Activated naive CD8-positive, alpha-beta T cell treated with anti-CD3 and anti-CD28 coated beads, Interleukin-2, amount 50 U/mL, for 24 hours (primary cell): ENCODE measurements around the gene PDLIM1.

Experiments used
- ATAC-seq: fragments of 150-1000 bp; cut with Tn5 transposase; one replicate; pipeline ENCODE4 v1.10.0; 2021
- DNase-seq: peaks from one replicate; pipeline ENCODE4 v3.0.0; 2021
- H3K27ac Mint-ChIP-seq: one replicate; pipeline ENCODE4 v1.8.0; 2021; ENCODE audit warnings: mild to moderate bottlenecking, mixed read lengths
- H3K27me3 Mint-ChIP-seq: one replicate; pipeline ENCODE4 v1.8.0; 2021; ENCODE audit warnings: mixed read lengths
- H3K36me3 Mint-ChIP-seq: one replicate; pipeline ENCODE4 v1.8.0; 2021; ENCODE audit warnings: low read depth, mixed read lengths
- H3K4me1 Mint-ChIP-seq: one replicate; pipeline ENCODE4 v1.8.0; 2021; ENCODE audit warnings: mixed read lengths
- H3K4me3 Mint-ChIP-seq: one replicate; pipeline ENCODE4 v1.8.0; 2021; ENCODE audit warnings: mild to moderate bottlenecking, moderate library complexity, mixed read lengths
- H3K9me3 Mint-ChIP-seq: one replicate; pipeline ENCODE4 v1.8.0; 2021; ENCODE audit warnings: mixed read lengths

PDLIM1 gene

DNA sequence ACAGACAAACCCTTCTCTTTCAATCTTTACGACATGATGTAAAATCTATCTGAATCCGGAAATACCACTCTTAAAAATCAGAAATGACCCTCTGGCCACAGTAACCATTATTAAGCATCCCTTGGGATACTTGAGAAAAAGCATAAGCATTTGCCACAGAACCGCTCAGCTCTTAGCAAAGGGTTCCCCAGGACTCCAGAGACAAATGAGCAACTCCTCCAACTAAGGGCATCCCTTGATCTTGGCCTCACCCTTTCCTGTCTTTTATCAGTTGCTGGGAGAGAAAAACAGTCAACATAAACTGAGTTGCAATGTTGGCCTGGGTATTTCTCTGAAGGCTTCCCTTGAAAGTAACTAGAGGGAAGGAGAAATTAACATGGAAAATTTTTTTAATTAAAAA is 3.5 kb downstream of the PDLIM1 start:
- Mint-ChIP-seq H3K27me3 (peaks cover 28% of the 10 kb centered on the region), H3K9me3 (no peaks in the 10 kb centered on the region), H3K4me1 (peaks cover 18% of the 10 kb centered on the region), H3K27ac (no peak overlapping the region), H3K4me3 (no peak overlapping the region), H3K36me3 (no peaks in the 10 kb centered on the region)
- ATAC-seq, result no peak
- no peak for DNase-seq

DNA sequence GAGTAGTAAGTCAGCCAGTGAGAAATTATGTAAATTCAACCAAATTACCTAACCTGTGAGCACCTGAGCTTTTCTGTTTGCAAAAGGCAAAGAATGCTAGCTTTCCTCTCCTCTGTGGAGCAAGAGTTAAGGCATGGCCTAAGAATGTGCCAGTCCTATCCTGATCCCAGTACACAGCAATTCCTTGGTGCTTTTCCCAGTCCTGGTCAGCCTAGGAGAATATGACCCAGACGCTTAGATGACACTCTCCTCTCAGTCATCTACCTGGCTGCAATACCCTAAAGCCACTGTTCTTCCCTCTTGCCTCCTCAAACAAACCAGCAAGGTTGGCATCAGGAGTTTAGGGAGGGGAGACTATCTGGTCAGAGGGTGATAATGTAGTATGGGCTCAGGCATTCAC is 4.1 kb downstream of the PDLIM1 start:
- Mint-ChIP-seq H3K36me3 (no peaks in the 10 kb centered on the region), H3K9me3 (no peaks in the 10 kb centered on the region), H3K27ac (no peak overlapping the region), H3K4me3 (no peak overlapping the region), H3K27me3 (peaks cover 22% of the 10 kb centered on the region), H3K4me1 (peaks cover 15% of the 10 kb centered on the region)
- ATAC-seq (no peak), DNase-seq (no peak)

DNA sequence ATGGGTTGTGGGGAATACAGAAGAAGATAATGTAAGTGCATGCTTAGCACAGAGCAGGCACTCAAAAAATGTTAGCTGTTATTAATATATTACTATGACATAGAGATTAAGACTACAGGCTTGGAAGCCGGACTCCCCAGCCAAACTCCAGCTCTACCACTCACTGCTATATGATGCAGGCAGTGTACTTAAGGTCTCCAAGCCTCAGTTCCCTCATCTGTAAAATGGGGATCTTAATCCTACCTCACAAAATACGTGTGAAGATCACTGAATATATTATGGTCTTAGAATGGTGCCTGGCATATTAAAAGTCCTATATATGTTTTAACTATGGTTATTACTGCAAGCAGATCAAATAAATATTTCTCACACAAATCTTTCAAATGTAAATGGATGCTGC is 5.2 kb downstream of the PDLIM1 start:
- Mint-ChIP-seq H3K9me3 (no peaks in the 10 kb centered on the region), H3K27me3 (peaks cover 15% of the 10 kb centered on the region), H3K4me3 (no peak overlapping the region), H3K36me3 (no peaks in the 10 kb centered on the region), H3K4me1 (peaks cover 9% of the 10 kb centered on the region), H3K27ac (no peak overlapping the region)
- DNase-seq, result no peak
- ATAC-seq, result no peak

DNA sequence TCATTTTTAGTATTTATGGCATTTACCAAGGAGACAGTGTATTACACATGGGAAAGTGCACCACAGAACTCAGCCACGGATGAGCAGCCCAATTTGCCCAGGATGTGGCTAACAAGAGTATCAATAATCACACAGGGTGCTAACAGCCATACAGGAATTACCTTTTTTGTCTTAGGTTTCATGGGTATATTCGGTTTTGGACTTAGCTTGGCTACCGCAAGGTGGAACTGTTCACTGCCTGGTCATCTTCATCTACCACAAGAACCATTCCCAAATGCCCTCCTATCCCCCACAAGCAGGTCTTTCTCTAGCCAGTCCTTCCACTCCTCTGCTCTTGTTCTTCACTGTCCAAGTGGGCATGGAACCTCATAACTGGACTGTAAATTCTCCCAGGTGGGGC is 6.0 kb downstream of the PDLIM1 start:
- Mint-ChIP-seq H3K27me3 (peaks cover 10% of the 10 kb centered on the region), H3K4me3 (no peak overlapping the region), H3K4me1 (peaks cover 5% of the 10 kb centered on the region), H3K9me3 (no peaks in the 10 kb centered on the region), H3K27ac (no peak overlapping the region), H3K36me3 (no peaks in the 10 kb centered on the region)
- ATAC-seq (no peak), DNase-seq (no peak)

DNA sequence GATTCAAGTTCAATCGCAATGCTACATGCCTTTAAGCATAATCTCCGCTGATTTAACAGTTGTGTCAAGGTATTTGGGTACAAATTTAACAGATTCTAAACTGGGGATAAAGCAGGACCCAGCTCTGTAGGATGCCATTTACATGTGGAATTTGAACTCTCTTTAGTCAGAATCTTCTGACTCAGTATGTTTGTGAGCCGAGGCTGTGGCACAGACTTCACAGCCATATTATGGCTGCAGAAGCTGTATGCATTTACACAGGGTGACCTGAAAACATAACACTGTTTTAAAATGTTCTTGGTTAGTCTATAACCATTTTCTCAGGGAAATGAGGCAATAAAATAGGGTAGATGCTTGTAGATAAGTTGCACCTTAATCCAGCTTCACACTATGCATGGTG is 8.7 kb downstream of the PDLIM1 start:
- H3K4me3 Mint-ChIP-seq, result no peak overlapping the region
- no peaks in the 10 kb centered on the region for H3K9me3 Mint-ChIP-seq
- DNase-seq (no peak), ATAC-seq (no peak)
- H3K36me3 Mint-ChIP-seq, result no peaks in the 10 kb centered on the region
- H3K27me3 Mint-ChIP-seq, result no peaks in the 10 kb centered on the region
- peaks cover 1% of the 10 kb centered on the region for H3K4me1 Mint-ChIP-seq
- H3K27ac Mint-ChIP-seq, result no peak overlapping the region

DNA sequence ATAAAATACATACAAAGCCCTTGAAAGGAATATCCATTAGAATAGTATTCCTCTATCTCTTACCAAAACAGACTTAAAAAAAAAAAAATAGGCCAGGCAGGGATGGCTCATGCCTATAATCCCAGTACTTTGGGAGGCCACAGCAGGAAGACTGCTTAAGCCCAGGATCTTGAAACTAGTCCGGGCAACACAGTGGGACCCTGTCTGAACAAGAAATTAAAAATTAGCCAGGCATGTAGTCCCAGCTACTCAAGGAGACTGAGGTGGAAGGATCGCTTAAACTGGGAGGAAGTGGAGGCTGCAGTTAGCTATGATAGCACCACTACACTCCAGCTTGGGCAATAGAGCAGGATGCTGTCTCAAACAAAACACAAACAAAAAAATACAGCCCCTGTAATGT is 9.6 kb downstream of the PDLIM1 start:
- Mint-ChIP-seq H3K27me3 (no peaks in the 10 kb centered on the region), H3K4me3 (no peak overlapping the region), H3K9me3 (no peaks in the 10 kb centered on the region), H3K36me3 (no peaks in the 10 kb centered on the region), H3K4me1 (peaks cover 1% of the 10 kb centered on the region), H3K27ac (no peak overlapping the region)
- no peak for DNase-seq
- ATAC-seq, result no peak

DNA sequence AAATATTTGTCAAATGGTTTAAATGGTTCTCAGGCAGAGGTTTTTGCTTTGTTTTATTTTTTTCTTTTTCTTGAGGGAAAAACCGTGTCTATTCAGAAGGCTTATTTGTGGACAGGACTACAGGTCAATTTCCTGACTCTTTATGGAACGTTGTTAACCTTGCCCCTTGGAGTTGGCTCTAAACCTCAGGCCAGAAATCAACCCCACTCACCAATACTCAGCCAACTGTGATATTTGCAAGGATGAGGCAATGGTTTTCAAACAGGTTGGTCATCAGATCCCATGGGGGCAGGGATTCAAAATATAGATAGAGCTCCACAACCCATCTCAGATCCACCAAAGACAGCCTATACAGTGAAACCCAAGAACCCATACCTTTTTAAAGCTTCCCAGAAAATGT is 10.2 kb downstream of the PDLIM1 start:
- Mint-ChIP-seq H3K4me1 (peaks cover 1% of the 10 kb centered on the region), H3K9me3 (no peaks in the 10 kb centered on the region), H3K4me3 (no peak overlapping the region), H3K36me3 (no peaks in the 10 kb centered on the region), H3K27me3 (no peaks in the 10 kb centered on the region), H3K27ac (no peak overlapping the region)
- DNase-seq, result no peak
- no peak for ATAC-seq

DNA sequence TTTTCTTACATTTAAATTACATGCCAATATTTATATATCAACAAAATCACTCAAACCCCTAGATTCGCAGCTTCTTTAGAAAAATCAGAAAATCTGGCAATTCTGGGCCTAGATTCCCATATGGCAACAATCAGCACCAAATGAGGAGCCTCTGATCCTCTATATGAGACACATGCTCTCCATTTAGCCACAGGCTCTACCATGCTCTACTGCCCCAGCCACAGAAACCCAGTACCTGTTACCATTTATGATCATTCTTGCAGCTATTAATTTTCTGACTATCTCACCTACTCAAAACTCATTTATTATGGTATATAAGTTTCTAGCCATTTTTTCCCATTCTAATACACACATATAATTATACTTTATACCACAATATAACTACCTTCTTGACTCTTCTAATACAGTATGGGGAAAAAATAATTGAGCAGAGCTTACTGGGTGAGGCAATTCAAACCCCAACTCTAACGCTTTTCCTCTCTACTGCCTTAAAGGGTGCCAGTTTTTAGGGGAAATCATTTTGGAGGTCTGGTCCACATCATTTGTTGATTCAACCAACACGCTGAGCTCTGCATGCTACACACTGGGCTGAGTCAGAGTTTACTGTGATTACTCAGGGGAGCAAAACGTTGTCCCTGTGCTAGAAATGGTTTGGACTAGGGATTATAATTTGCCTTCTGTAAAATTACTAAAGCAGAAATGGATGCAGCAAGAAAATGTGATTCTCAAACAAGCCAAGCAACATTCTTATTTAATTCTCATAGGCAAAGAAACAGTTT is 11.6 kb downstream of the PDLIM1 start:
- no peak for ATAC-seq

DNA sequence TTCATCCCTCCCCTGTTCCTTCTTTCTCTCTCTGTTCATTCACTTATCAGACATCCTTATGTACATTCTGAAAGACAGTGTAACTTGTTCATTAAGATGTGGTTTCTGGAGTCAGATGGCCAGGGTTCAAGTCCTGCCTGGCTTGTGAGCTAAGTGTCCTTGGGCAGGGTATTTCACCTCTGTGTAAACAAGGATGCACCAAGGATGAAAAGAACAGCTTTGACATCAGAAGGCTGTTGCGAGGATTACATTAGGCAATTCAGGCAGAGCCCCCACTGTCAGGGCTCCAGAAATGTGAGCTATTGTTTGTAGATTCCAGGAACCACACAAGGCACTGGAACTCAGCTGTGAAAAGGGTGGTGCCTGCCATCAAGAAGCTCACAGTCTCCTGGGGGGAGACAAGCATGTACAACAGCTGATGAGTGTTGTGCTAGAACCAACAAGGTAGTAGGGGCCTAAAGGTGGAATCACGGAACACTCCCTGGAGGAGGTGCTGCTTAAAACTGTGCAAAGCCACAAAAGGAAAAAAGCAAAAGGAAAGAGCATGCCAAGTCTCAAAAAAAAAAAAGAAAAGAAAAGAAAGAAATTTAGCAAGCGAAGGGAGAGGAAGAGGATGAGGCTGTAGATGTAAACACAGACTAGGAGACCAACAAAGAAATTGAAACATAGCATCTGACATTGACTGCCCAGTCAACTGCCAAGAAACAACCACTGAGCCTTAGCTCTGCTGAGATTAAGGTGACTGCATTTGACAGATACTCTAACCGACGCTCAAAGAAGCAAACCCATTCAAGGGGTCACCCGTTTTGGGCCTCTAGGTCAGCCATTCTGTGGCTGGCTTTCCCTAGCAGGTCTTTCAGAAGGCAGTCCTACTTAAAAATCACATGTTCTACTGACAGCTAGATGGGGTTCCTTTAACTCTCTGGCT is 12.5 kb downstream of the PDLIM1 start:
- Mint-ChIP-seq H3K4me3 (no peak overlapping the region), H3K27me3 (no peaks in the 10 kb centered on the region), H3K4me1 (peaks cover 1% of the 10 kb centered on the region), H3K27ac (no peak overlapping the region), H3K9me3 (no peaks in the 10 kb centered on the region), H3K36me3 (no peaks in the 10 kb centered on the region)
- DNase-seq (no peak), ATAC-seq (no peak)

More for the DNA sequence above, 11.6 kb downstream of the PDLIM1 start:
- Mint-ChIP-seq H3K9me3 (no peaks in the 10 kb centered on the region), H3K4me1 (peaks cover 1% of the 10 kb centered on the region), H3K4me3 (no peak overlapping the region), H3K27ac (no peak overlapping the region), H3K27me3 (no peaks in the 10 kb centered on the region), H3K36me3 (no peaks in the 10 kb centered on the region)
- no peak for DNase-seq

DNA sequence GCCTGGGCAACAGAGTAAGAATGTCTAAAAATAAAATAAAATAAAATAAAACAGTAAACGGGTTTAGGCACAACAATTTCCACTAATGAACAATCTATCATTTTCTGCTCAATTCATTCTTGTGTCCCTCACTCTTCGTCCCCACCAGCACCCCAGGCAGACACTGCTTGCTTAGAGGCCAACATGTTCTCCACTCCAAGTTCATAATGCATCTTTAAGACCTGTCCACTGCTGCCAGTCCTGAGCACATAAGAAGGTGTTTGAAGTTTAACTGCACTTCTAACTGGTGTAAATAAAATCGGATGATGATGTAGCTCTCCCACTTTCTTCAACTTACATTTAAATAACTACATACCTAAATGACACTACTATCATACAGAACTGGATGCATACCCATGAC is 13.2 kb downstream of the PDLIM1 start:
- no peak overlapping the region for H3K4me3 Mint-ChIP-seq
- DNase-seq (no peak), ATAC-seq (no peak)
- H3K27ac Mint-ChIP-seq, result no peak overlapping the region
- H3K27me3 Mint-ChIP-seq, result no peaks in the 10 kb centered on the region
- no peaks in the 10 kb centered on the region for H3K9me3 Mint-ChIP-seq
- H3K36me3 Mint-ChIP-seq, result no peaks in the 10 kb centered on the region
- peaks cover 1% of the 10 kb centered on the region for H3K4me1 Mint-ChIP-seq

DNA sequence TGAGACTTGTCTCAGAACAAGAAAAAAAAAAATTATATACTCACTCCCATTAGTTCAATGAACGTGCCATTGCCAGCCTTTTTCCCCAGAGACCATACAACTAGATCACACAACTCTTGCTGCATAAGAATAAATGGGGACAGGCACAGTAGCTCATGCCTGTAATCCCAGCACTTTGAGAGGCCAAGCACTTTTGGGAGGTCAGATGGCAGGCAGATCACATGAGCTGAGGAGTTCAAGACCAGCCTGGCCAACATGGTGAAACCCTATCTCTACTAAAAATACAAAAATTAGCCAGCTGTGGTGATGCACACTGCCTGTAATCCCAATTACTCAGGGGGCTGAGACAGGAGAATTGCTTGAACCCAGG is 13.6 kb downstream of the PDLIM1 start:
- peaks cover 1% of the 10 kb centered on the region for H3K4me1 Mint-ChIP-seq
- DNase-seq (no peak), ATAC-seq (no peak)
- no peak overlapping the region for H3K4me3 Mint-ChIP-seq
- H3K9me3 Mint-ChIP-seq, result no peaks in the 10 kb centered on the region
- no peaks in the 10 kb centered on the region for H3K36me3 Mint-ChIP-seq
- no peaks in the 10 kb centered on the region for H3K27me3 Mint-ChIP-seq
- no peak overlapping the region for H3K27ac Mint-ChIP-seq

DNA sequence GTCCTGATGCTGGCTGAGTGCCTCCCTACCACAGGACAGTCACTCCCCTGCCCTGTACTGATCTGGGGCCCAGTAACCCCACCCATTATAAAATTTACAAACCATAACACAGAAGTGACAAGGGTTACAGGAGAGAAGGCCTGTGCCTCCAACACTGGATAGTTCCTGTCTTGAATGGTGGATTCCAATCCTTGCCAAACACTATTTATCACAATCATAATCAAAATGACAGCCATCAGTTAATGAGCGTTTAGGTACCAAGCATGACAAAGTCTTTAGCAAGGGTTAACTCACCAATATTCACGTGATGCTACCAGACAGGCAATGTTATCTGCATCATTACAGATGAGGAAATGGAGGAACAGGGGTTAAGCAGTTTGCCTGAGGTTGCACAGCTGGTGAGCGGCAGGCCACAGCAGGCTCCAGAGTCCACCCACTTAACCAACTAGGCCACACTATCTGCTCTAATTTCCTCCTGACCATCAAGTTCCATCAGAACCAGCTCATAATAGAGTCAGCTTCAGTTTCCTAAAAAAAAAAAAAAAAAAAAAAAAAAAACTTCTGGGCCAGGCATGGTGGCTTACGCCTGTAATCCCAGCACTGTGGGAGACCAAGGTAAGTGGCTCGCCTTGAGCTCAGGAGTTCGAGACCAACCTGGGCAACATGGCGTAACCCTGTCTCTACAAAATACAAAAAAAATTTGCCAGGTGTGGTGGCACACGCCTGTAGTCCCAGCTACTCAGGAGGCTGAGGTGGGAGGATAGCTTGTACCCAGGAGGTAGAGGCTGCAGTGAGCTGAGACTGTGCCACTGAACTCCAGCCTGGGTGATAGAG is 14.2 kb downstream of the PDLIM1 start:
- Mint-ChIP-seq H3K4me1 (peaks cover 1% of the 10 kb centered on the region), H3K4me3 (no peak overlapping the region), H3K9me3 (no peaks in the 10 kb centered on the region), H3K27ac (no peak overlapping the region), H3K36me3 (no peaks in the 10 kb centered on the region), H3K27me3 (no peaks in the 10 kb centered on the region)
- ATAC-seq (no peak), DNase-seq (no peak)

DNA sequence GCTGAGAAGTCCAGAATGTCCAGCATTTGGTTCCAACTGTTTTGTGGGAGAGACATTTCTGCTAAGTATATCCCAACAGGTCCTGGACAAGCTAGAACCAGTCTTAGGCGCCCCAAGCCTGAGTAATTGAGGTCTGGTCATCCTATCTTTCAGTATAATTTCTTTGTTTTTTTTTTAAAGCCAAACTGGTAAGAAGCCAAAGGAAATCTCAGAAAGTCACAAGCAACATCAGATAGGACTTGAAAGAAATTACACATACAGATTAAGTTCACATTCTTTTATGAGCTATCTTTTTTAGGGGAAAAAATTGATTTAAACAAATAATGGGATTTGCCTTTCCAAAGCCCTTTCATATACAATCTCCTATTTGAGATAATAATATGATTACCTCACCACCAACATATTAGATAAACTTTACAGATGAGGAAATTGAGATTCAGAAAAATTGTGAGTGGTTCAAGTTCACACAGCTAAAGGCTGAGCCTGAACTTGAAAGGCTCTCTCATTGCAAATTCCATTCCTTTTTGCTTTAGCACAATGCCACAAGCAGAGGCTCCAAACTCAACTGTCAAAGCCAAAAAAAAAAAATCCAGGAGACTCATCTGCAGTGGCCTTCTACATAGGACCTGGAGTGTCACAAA is 15.0 kb downstream of the PDLIM1 start:
- H3K4me3 Mint-ChIP-seq, result no peak overlapping the region
- H3K27me3 Mint-ChIP-seq, result no peaks in the 10 kb centered on the region
- ATAC-seq (no peak), DNase-seq (no peak)
- peaks cover 1% of the 10 kb centered on the region for H3K4me1 Mint-ChIP-seq
- no peaks in the 10 kb centered on the region for H3K9me3 Mint-ChIP-seq
- H3K27ac Mint-ChIP-seq, result no peak overlapping the region
- no peaks in the 10 kb centered on the region for H3K36me3 Mint-ChIP-seq
